Measurements from ENCODE around the gene CDC42BPA. TPM values are rescaled to one million over a fixed set of nuclear protein-coding genes. Genes with fewer than 3 reads are reported as not detected.

Gene CDC42BPA
- total RNA-seq, 4 donors from 2014 or later: 33.3 to 92.7 (median 39.9) TPM

GRCh38 chr1:227166559-227166958 lies 151.7 kb downstream of the CDC42BPA start:
- no peak for DNase-seq (ENCODE audit: low spot score)
- TF ChIP-seq CTCF (IDR thresholded peaks at IDR 0.05): no peak
- no peak for ATAC-seq (ENCODE audit: low FRiP score)

GRCh38 chr1:227161470-227161869 lies 156.8 kb downstream of the CDC42BPA start:
- DNase-seq (ENCODE audit: low spot score): no peak
- no peak for TF ChIP-seq CTCF (IDR thresholded peaks at IDR 0.05)
- ATAC-seq (ENCODE audit: low FRiP score): no peak

DNA sequence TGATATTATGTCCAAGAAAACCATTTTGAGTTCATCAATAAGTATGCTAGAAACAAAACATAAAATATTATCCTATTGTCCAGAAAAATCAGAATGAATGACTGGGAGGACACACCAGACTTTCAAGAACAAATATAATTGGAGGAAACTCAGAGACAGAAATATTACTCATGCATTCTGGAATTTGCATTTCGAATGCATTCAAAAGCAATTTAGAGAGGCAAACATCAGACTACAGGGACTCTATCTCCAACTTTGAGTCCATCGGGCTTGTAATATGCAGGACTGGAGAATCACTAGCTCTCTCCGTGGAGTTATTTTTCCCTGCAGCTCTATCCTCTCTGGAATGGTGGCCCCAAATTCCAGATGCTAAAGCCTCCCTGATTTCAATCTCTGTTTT lies 161.8 kb downstream of the CDC42BPA start:
- ATAC-seq (ENCODE audit: low FRiP score): no peak
- TF ChIP-seq CTCF (IDR thresholded peaks at IDR 0.05): no peak
- no peak for DNase-seq (ENCODE audit: low spot score)

DNA sequence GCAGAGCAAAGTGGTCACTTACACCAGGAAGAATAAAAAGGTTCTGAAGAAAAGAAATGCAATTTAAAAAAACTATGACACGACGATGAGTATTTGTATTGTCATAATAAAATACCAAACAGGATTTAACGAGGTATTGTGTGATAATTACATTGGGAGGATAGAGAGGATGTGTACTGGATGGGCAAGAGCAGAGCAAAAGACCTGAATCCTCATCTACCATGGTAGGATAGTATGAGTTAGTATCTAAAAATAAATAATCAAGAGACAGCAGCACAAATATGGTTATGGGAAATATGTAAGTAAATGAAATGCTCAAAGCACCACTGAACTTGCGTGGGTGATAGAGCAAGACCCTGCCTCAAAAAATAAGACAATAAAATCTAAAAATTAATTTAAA lies 162.6 kb downstream of the CDC42BPA start:
- ATAC-seq (ENCODE audit: low FRiP score) (no peak), DNase-seq (ENCODE audit: low spot score) (no peak)
- TF ChIP-seq CTCF (IDR thresholded peaks at IDR 0.05): no peak

DNA sequence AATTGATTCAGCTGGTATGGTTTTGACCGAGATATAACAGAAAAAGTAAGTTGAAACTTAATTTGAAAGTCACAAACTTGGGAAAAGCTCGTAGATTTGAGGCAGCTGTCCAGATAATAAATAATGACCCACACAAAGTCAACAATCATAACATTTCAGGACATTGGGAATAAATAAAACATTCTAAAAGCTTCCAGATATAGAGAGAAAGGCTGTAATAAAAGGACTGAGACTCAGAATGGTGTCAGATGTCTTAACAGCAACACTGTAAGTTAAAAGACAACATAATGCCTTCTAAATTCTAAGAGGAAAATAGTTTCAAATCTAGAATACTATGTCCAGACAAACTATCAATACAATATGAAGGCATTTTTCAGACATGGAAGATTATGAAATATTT lies 163.3 kb downstream of the CDC42BPA start:
- no peak for DNase-seq (ENCODE audit: low spot score)
- ATAC-seq (ENCODE audit: low FRiP score): no peak
- TF ChIP-seq CTCF (IDR thresholded peaks at IDR 0.05): no peak

DNA sequence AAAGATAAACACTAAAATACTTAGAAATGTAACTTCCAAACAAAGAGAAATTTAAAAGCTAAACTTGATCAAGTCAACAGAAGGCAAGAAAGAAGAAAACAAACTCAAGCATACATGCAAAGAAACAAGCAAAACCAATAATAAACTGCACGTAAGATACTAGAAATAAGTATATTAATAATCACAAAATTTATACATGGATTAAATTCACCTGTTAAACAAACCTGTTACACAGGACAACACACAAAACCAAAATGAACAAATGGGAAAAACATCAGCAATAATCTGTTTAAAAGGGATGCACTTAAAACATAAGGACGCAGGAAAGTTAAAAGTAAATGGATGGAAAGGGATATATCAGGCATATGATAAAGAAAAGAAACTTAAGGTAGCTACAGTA lies 165.8 kb downstream of the CDC42BPA start:
- no peak for TF ChIP-seq CTCF (IDR thresholded peaks at IDR 0.05)
- ATAC-seq (ENCODE audit: low FRiP score) (no peak), DNase-seq (ENCODE audit: low spot score) (no peak)

DNA sequence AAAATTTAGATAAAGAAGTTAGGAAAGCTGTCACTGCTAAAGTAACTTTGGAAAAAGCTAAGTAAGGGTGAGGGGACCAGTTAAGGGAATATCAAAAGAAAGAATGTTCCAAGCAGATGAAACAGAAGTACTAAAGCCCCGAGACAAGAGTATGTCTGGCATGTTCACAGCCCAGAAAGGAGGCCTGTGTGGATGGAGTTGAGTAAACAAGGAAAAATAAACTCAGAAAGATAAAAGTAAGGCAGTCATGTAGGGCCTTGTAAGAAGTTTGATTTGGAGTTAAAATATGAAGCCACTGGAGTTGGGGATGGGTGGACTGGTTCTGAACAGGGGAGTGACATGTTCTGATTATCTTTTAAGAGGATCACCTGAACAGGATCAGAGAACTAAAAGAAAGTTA lies 177.9 kb downstream of the CDC42BPA start:
- ATAC-seq (ENCODE audit: low FRiP score): no peak
- TF ChIP-seq CTCF (IDR thresholded peaks at IDR 0.05): no peak
- DNase-seq (ENCODE audit: low spot score): no peak

All from omental fat pad (tissue), 4 donors.